Measurements from ENCODE around the gene RRP1. TPM values are rescaled to one million over a fixed set of nuclear protein-coding genes. Genes with fewer than 3 reads are reported as not detected.

RRP1 gene
- total and polyA plus RNA-seq, 4 donors = 4.4 to 18.1 (median 17.7) TPM

DNA sequence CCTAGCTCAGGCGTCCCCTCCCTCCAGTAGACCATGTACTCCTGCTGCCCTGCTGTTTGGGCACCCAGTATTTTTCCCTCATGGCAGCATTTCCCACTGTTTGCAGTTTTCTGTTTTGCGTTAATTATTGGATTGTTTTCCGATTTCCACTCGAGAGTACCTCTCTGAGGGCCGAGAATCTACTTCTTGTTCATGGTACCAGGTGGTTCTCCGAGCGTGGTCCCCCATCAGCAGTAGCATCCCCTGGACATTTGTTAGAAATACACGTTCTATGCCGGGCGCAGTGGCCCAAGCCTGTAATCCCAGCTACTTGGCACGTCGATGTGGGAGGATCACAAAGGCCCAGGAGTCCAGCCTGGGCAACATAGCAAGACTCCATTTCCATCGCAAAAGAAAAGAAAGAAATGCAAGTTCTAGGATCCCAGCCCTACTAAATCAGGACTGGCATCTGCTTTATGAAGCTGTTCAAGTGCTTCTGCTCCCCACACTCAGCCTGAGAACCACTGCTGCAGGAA is 690 bp downstream of the RRP1 start:
- H3K4me1 ChIP-seq (ENCODE audit: control insufficient read depth in 1 of 2, insufficient read depth in 2 of 2, low read length in 2 of 2) = no peaks in the 10 kb centered on the region
- no peak overlapping the region for H3K27ac ChIP-seq (ENCODE audit: low read depth in 1 of 2, low read length in 2 of 2)
- no peaks in the 10 kb centered on the region for H3K27me3 ChIP-seq (ENCODE audit: control insufficient read depth in 1 of 2, insufficient read depth in 2 of 2, low read length in 1 of 2)
- DNase-seq (no peak), ATAC-seq (ENCODE audit: low FRiP score) (no peak)
- WGBS, 2 donors = 5 to 8% methylated on average over 13 of the region's 13 CpGs
- H3K9me3 ChIP-seq (ENCODE audit: control insufficient read depth, low read length) = no peaks in the 10 kb centered on the region
- intact Hi-C loops (cut with DNase I) = no loop called here
- H3K36me3 ChIP-seq (ENCODE audit: control insufficient read depth in 1 of 2, insufficient read depth in 2 of 2, low read length in 1 of 2) = no peaks in the 10 kb centered on the region
- H3K4me3 ChIP-seq (ENCODE audit: low read length in 2 of 2) = peak overlapping the region; percentile 61 to 80

GRCh38 chr21:43792406-43792805 is 3.0 kb downstream of the RRP1 start:
- WGBS, 2 donors = 91% methylated on average over 8 of the region's 8 CpGs
- no peaks in the 10 kb centered on the region for H3K4me1 ChIP-seq (ENCODE audit: control insufficient read depth in 1 of 2, insufficient read depth in 2 of 2, low read length in 2 of 2)
- no peak for ATAC-seq (ENCODE audit: low FRiP score)
- H3K27ac ChIP-seq (ENCODE audit: low read depth in 1 of 2, low read length in 2 of 2) = no peak overlapping the region
- H3K36me3 ChIP-seq (ENCODE audit: control insufficient read depth in 1 of 2, insufficient read depth in 2 of 2, low read length in 1 of 2) = peaks cover 0 to 5% of the 10 kb centered on the region in 2 donors
- no peak overlapping the region for H3K4me3 ChIP-seq (ENCODE audit: low read length in 2 of 2)
- no peaks in the 10 kb centered on the region for H3K27me3 ChIP-seq (ENCODE audit: control insufficient read depth in 1 of 2, insufficient read depth in 2 of 2, low read length in 1 of 2)
- no peak for DNase-seq
- intact Hi-C loops (cut with DNase I) = no loop called here
- H3K9me3 ChIP-seq (ENCODE audit: control insufficient read depth, low read length) = no peaks in the 10 kb centered on the region

DNA sequence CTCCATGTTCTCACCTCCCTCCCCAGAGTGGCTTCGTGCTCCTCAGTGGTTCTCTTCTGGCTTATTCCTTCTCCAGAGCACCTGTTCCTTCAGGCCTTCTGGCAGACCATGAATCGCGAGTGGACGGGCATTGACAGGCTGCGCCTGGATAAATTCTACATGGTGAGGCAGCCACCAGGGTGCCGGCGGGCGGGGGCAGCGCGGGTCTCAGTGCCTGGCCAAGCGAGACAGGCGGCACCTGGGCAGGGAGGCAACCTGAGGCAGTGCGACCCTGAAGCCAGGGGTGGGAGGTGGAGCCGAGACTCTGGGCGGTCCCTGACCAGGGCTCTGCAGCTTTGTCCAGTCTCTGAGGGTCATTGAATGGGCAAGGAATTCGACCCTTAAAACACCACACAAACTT is 3.9 kb downstream of the RRP1 start:
- no peaks in the 10 kb centered on the region for H3K9me3 ChIP-seq (ENCODE audit: control insufficient read depth, low read length)
- no peak overlapping the region for H3K4me3 ChIP-seq (ENCODE audit: low read length in 2 of 2)
- no peaks in the 10 kb centered on the region for H3K27me3 ChIP-seq (ENCODE audit: control insufficient read depth in 1 of 2, insufficient read depth in 2 of 2, low read length in 1 of 2)
- no peak for ATAC-seq (ENCODE audit: low FRiP score)
- DNase-seq = no peak
- H3K36me3 ChIP-seq (ENCODE audit: control insufficient read depth in 1 of 2, insufficient read depth in 2 of 2, low read length in 1 of 2) = peaks cover 0 to 8% of the 10 kb centered on the region in 2 donors
- intact Hi-C loops (cut with DNase I) = no loop called here
- no peak overlapping the region for H3K27ac ChIP-seq (ENCODE audit: low read depth in 1 of 2, low read length in 2 of 2)
- no peaks in the 10 kb centered on the region for H3K4me1 ChIP-seq (ENCODE audit: control insufficient read depth in 1 of 2, insufficient read depth in 2 of 2, low read length in 2 of 2)
- 96% methylated on average over 16 of the region's 16 CpGs for WGBS, 2 donors

DNA sequence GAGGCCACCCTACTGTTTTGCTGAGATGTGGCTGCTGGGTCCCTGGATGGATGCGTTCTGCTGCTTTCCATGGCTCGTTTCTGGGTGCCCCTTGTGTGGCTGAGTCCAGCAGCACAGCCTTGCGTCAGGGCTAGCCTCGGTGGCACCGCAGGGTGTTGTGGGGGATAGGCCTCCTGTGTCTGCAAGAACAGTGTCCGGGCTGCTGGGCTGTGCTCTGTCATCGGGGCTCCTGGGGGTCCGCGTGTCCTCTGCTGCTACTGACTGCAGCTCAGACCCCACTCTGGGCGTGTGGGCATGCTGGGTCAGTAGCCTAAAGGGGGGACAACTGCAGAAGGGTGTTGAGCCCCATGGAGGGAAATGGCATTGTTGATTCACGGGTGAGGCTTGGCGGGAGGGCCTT is 4.9 kb downstream of the RRP1 start:
- H3K4me1 ChIP-seq (ENCODE audit: control insufficient read depth in 1 of 2, insufficient read depth in 2 of 2, low read length in 2 of 2) = no peaks in the 10 kb centered on the region
- ATAC-seq (ENCODE audit: low FRiP score) = no peak
- H3K36me3 ChIP-seq (ENCODE audit: control insufficient read depth in 1 of 2, insufficient read depth in 2 of 2, low read length in 1 of 2) = peaks cover 0 to 10% of the 10 kb centered on the region in 2 donors
- WGBS, 2 donors = 91 to 93% methylated on average over 12 of the region's 12 CpGs
- intact Hi-C loops (cut with DNase I) = no loop called here
- no peak overlapping the region for H3K27ac ChIP-seq (ENCODE audit: low read depth in 1 of 2, low read length in 2 of 2)
- DNase-seq = no peak
- H3K4me3 ChIP-seq (ENCODE audit: low read length in 2 of 2) = no peak overlapping the region
- H3K9me3 ChIP-seq (ENCODE audit: control insufficient read depth, low read length) = no peaks in the 10 kb centered on the region
- H3K27me3 ChIP-seq (ENCODE audit: control insufficient read depth in 1 of 2, insufficient read depth in 2 of 2, low read length in 1 of 2) = no peaks in the 10 kb centered on the region

- Histone ChIP-seq H3K4me1 (ENCODE audit: control insufficient read depth in 1 of 2, insufficient read depth in 2 of 2, low read length in 2 of 2) (no peaks in the 10 kb centered on the region), H3K4me3 (ENCODE audit: low read length in 2 of 2) (no peak overlapping the region), H3K36me3 (ENCODE audit: control insufficient read depth in 1 of 2, insufficient read depth in 2 of 2, low read length in 1 of 2) (peaks cover 0 to 10% of the 10 kb centered on the region in 2 donors), H3K9me3 (ENCODE audit: control insufficient read depth, low read length) (no peaks in the 10 kb centered on the region), H3K27me3 (ENCODE audit: control insufficient read depth in 1 of 2, insufficient read depth in 2 of 2, low read length in 1 of 2) (no peaks in the 10 kb centered on the region), H3K27ac (ENCODE audit: low read depth in 1 of 2, low read length in 2 of 2) (no peak overlapping the region)
- DNase-seq (no peak), ATAC-seq (ENCODE audit: low FRiP score) (no peak)
- WGBS, 2 donors = 91% methylated on average over 14 of the region's 14 CpGs
- intact Hi-C loops (cut with DNase I) = no loop called here
Observed at GRCh38 chr21:43794857-43795256, 5.5 kb downstream of the RRP1 start.

DNA sequence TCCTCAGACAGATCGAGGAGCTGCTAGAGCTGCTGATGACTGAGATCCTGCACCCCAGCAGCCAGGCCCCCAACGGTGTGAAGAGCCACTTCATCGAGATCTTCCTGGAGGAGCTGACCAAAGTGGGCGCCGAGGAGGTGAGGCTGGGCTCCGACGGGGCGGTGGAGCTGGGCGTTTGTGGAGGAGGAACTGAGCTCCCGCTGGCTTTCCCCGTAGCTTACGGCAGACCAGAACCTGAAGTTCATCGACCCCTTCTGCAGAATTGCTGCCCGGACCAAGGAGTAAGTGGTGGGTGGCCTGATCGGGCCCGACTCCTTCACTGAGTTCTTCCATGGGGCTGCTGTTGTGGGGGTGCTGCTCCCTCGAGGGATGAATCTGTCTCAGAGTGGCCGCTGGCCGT is 8.0 kb downstream of the RRP1 start:
- H3K27ac ChIP-seq (ENCODE audit: low read depth in 1 of 2, low read length in 2 of 2) = no peak overlapping the region
- H3K4me3 ChIP-seq (ENCODE audit: low read length in 2 of 2) = no peak overlapping the region
- intact Hi-C loops (cut with DNase I) = no loop called here
- H3K27me3 ChIP-seq (ENCODE audit: control insufficient read depth in 1 of 2, insufficient read depth in 2 of 2, low read length in 1 of 2) = no peaks in the 10 kb centered on the region
- 93 to 94% methylated on average over 19 of the region's 19 CpGs for WGBS, 2 donors
- ATAC-seq (ENCODE audit: low FRiP score) = no peak
- no peak for DNase-seq
- H3K36me3 ChIP-seq (ENCODE audit: control insufficient read depth in 1 of 2, insufficient read depth in 2 of 2, low read length in 1 of 2) = peaks cover 0 to 12% of the 10 kb centered on the region in 2 donors
- no peaks in the 10 kb centered on the region for H3K9me3 ChIP-seq (ENCODE audit: control insufficient read depth, low read length)
- H3K4me1 ChIP-seq (ENCODE audit: control insufficient read depth in 1 of 2, insufficient read depth in 2 of 2, low read length in 2 of 2) = no peaks in the 10 kb centered on the region

DNA sequence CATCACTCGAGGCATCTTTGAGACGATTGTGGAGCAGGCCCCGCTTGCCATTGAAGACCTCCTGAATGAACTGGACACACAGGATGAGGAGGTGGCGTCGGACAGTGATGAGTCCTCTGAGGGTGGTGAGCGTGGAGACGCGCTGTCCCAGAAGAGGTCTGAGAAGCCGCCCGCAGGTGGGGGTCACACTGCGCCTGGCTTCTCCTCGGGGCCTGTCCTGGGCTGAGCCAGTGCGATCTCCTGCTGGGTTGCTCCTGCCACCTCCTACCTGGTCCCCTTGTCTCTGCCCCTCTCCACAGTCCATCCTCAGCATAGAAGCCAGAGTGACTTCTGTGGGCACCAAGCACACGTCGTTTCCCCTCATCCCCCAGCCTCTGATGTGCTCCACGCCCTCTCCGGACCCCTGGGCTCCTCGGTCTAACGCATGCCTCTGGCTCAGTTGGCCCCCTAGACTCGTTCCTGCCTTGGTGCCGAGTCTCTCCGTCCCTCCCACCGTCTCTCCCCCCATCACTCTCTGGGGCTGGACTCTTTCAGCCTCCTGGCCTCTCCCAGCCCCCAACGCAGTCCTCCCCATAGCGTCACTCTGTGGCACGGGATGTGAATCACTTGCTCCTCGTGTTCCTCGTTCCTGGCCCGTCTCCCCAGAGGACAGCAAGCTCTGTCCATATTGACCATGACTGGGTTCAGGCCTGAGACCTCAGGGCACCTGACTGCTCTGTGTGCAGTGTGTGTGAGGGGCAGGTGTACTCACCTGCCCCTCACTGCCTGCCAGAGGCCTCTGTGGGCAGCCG is 8.7 kb downstream of the RRP1 start:
- Histone ChIP-seq H3K4me1 (ENCODE audit: control insufficient read depth in 1 of 2, insufficient read depth in 2 of 2, low read length in 2 of 2) (no peaks in the 10 kb centered on the region), H3K4me3 (ENCODE audit: low read length in 2 of 2) (no peak overlapping the region), H3K27me3 (ENCODE audit: control insufficient read depth in 1 of 2, insufficient read depth in 2 of 2, low read length in 1 of 2) (no peaks in the 10 kb centered on the region), H3K27ac (ENCODE audit: low read depth in 1 of 2, low read length in 2 of 2) (no peak overlapping the region), H3K36me3 (ENCODE audit: control insufficient read depth in 1 of 2, insufficient read depth in 2 of 2, low read length in 1 of 2) (peaks cover 0 to 14% of the 10 kb centered on the region in 2 donors), H3K9me3 (ENCODE audit: control insufficient read depth, low read length) (no peaks in the 10 kb centered on the region)
- ATAC-seq (ENCODE audit: low FRiP score) (no peak), DNase-seq (peak in 1 of 2 donors; percentile 34)
- intact Hi-C loops (cut with DNase I) = no loop called here
- 89 to 92% methylated on average over 30 of the region's 30 CpGs for WGBS, 2 donors

GRCh38 chr21:43799301-43799840 is 10.0 kb downstream of the RRP1 start:
- no peaks in the 10 kb centered on the region for H3K4me1 ChIP-seq (ENCODE audit: control insufficient read depth in 1 of 2, insufficient read depth in 2 of 2, low read length in 2 of 2)
- WGBS, 2 donors = 93% methylated on average over 19 of the region's 19 CpGs
- no peak overlapping the region for H3K4me3 ChIP-seq (ENCODE audit: low read length in 2 of 2)
- no peak for ATAC-seq (ENCODE audit: low FRiP score)
- intact Hi-C loops (cut with DNase I) = no loop called here
- no peaks in the 10 kb centered on the region for H3K9me3 ChIP-seq (ENCODE audit: control insufficient read depth, low read length)
- no peak for DNase-seq
- H3K36me3 ChIP-seq (ENCODE audit: control insufficient read depth in 1 of 2, insufficient read depth in 2 of 2, low read length in 1 of 2) = peaks cover 0 to 18% of the 10 kb centered on the region in 2 donors
- H3K27me3 ChIP-seq (ENCODE audit: control insufficient read depth in 1 of 2, insufficient read depth in 2 of 2, low read length in 1 of 2) = no peaks in the 10 kb centered on the region
- H3K27ac ChIP-seq (ENCODE audit: low read depth in 1 of 2, low read length in 2 of 2) = no peak overlapping the region

DNA sequence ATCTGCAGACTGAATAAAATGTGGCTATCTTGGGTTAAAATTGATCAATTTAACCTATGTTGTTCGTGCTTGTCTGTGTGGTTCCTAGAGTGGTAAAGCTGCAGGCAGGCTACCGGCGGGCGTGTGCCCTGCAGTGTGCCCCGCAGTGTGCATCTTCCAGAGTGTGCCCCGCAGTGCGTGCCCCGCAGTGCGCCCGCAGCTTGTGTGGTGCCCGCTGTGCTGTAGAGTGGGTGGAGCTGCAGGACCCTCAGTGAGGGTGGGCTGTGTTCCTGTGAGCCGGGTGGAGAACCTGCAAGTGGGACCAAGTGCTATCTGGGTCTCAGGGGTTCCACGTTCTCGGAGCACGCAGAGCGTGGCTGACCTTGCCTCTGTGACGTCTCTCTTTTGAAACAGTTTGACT is 10.7 kb downstream of the RRP1 start:
- H3K4me1 ChIP-seq (ENCODE audit: control insufficient read depth in 1 of 2, insufficient read depth in 2 of 2, low read length in 2 of 2) = no peaks in the 10 kb centered on the region
- ATAC-seq (ENCODE audit: low FRiP score) = no peak
- no peaks in the 10 kb centered on the region for H3K9me3 ChIP-seq (ENCODE audit: control insufficient read depth, low read length)
- H3K27me3 ChIP-seq (ENCODE audit: control insufficient read depth in 1 of 2, insufficient read depth in 2 of 2, low read length in 1 of 2) = no peaks in the 10 kb centered on the region
- peaks cover 0 to 18% of the 10 kb centered on the region in 2 donors for H3K36me3 ChIP-seq (ENCODE audit: control insufficient read depth in 1 of 2, insufficient read depth in 2 of 2, low read length in 1 of 2)
- H3K4me3 ChIP-seq (ENCODE audit: low read length in 2 of 2) = no peak overlapping the region
- no peak overlapping the region for H3K27ac ChIP-seq (ENCODE audit: low read depth in 1 of 2, low read length in 2 of 2)
- intact Hi-C loops (cut with DNase I) = no loop called here
- DNase-seq = peak in 1 of 2 donors; percentile 35
- WGBS, 2 donors = 89 to 92% methylated on average over 16 to 17 of the region's 17 CpGs
